Measurements from ENCODE around the gene TRIM72.

- TF ChIP-seq CEBPB (IDR thresholded peaks at IDR 0.05; ENCODE audit: low read depth, low read length): no peak
- no peak for TF ChIP-seq CTCF (conservative IDR thresholded peaks at IDR 0.05; ENCODE audit: low read depth, low read length)
- no peak for TF ChIP-seq SMC3 (IDR thresholded peaks at IDR 0.05; ENCODE audit: low read depth, low read length)
- TF ChIP-seq POLR2A (IDR thresholded peaks at IDR 0.05; ENCODE audit: low read depth, low read length): no peak
- no peak for TF ChIP-seq RAD21 (IDR thresholded peaks at IDR 0.05; ENCODE audit: low read length)
- no peak for TF ChIP-seq FOS (IDR thresholded peaks at IDR 0.05; ENCODE audit: low read depth, low read length)
Observed at GRCh38 chr16:31260136-31260931, 46.4 kb downstream of the TRIM72 start.
